ENCODE data around the gene TRAK1. TPM values are rescaled to one million over a fixed set of nuclear protein-coding genes. Genes with fewer than 3 reads are reported as not detected.

Gene TRAK1
- total and polyA plus RNA-seq, 4 donors, result 35.3 to 69.6 (median 51.7) TPM

DNA sequence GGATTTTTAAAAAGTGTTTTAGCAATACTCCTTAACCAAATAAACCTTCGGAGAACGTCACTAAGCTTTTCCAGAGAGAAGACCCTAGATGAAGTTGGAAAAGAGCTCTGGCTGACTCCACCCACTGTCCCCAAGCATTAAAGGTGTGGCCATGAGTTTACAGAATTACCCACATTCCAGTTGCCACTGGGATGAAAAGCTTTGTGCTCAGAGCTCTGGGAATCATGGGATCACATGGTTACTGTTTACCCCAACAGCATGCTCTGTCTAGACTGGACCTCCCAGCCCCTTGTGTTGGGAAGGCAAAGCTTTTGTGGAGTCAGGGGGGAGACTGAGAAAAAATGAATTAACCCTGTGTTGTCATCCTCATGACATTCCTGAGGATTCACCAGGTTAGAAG lies 119.6 kb downstream of the TRAK1 start:
- DNase-seq (ENCODE audit: low read depth in 4 of 6, low spot score in 6 of 6), result no peak
- no peak overlapping the region for H3K27ac ChIP-seq (ENCODE audit: low read depth, low read length)
- H3K4me1 ChIP-seq (ENCODE audit: control insufficient read depth, insufficient read depth, low read length), result peaks cover 3% of the 10 kb centered on the region
- no peak overlapping the region for H3K4me3 ChIP-seq (ENCODE audit: low read depth, low read length)
- no CpG with 5 or more reads among the region's 2 CpGs for WGBS (ENCODE audit: insufficient coverage)
- H3K9me3 ChIP-seq (ENCODE audit: control insufficient read depth, insufficient read depth, low read length), result no peaks in the 10 kb centered on the region
- no peaks in the 10 kb centered on the region for H3K27me3 ChIP-seq (ENCODE audit: control insufficient read depth, insufficient read depth, low read length)
- peaks cover 31% of the 10 kb centered on the region for H3K36me3 ChIP-seq (ENCODE audit: control insufficient read depth, insufficient read depth, low read length)

DNA sequence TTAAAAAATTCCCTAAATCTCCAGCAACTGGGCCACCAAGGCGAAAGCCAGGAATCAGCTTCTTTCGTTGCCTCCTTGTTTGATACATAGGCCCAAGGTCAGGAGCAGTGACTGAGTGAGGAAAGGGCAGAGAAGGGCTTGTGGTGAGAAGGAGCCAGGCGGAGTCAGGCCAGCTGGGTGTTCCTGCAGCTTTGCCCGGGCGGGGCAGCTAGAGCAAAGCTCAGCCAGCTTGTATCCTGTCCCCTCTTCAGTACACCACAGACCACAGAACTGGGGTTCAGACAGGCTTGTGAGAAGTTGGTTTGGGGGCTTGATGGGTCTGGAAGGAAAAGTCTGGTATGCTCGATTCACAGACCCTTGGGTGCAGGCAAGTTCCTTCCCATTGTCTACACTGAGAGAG lies 122.3 kb downstream of the TRAK1 start:
- no peaks in the 10 kb centered on the region for H3K27me3 ChIP-seq (ENCODE audit: control insufficient read depth, insufficient read depth, low read length)
- H3K36me3 ChIP-seq (ENCODE audit: control insufficient read depth, insufficient read depth, low read length), result peaks cover 35% of the 10 kb centered on the region
- H3K4me3 ChIP-seq (ENCODE audit: low read depth, low read length), result no peak overlapping the region
- no peak for DNase-seq (ENCODE audit: low read depth in 4 of 6, low spot score in 6 of 6)
- WGBS (ENCODE audit: insufficient coverage), result 100% methylated on average over 1 of the region's 6 CpGs
- H3K4me1 ChIP-seq (ENCODE audit: control insufficient read depth, insufficient read depth, low read length), result peaks cover 3% of the 10 kb centered on the region
- H3K9me3 ChIP-seq (ENCODE audit: control insufficient read depth, insufficient read depth, low read length), result no peaks in the 10 kb centered on the region
- no peak overlapping the region for H3K27ac ChIP-seq (ENCODE audit: low read depth, low read length)

DNA sequence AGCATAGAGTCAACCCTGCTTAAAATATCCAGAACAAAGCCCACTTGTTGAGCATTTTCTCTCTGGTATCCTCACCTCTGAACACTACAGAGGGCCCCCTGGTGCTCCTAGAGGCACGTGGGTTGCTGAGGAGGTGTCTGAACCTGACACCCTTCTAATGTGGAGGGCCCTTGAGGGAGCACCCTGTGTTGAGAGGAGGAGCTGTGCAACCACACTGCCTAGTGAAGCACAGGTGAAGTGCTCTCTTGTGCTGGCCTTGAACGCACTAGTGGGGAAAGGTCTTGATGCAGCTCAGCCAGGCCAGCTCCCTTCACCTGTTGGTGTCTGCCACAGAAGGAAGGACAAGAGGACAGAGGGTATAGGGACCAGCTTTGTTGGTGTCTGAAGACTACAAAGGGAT lies 122.9 kb downstream of the TRAK1 start:
- Histone ChIP-seq H3K27ac (ENCODE audit: low read depth, low read length) (no peak overlapping the region), H3K4me3 (ENCODE audit: low read depth, low read length) (no peak overlapping the region), H3K27me3 (ENCODE audit: control insufficient read depth, insufficient read depth, low read length) (no peaks in the 10 kb centered on the region), H3K36me3 (ENCODE audit: control insufficient read depth, insufficient read depth, low read length) (peaks cover 29% of the 10 kb centered on the region), H3K4me1 (ENCODE audit: control insufficient read depth, insufficient read depth, low read length) (peaks cover 3% of the 10 kb centered on the region), H3K9me3 (ENCODE audit: control insufficient read depth, insufficient read depth, low read length) (no peaks in the 10 kb centered on the region)
- WGBS (ENCODE audit: insufficient coverage), result 83% methylated on average over 1 of the region's 2 CpGs
- DNase-seq (ENCODE audit: low read depth in 4 of 6, low spot score in 6 of 6), result no peak

DNA sequence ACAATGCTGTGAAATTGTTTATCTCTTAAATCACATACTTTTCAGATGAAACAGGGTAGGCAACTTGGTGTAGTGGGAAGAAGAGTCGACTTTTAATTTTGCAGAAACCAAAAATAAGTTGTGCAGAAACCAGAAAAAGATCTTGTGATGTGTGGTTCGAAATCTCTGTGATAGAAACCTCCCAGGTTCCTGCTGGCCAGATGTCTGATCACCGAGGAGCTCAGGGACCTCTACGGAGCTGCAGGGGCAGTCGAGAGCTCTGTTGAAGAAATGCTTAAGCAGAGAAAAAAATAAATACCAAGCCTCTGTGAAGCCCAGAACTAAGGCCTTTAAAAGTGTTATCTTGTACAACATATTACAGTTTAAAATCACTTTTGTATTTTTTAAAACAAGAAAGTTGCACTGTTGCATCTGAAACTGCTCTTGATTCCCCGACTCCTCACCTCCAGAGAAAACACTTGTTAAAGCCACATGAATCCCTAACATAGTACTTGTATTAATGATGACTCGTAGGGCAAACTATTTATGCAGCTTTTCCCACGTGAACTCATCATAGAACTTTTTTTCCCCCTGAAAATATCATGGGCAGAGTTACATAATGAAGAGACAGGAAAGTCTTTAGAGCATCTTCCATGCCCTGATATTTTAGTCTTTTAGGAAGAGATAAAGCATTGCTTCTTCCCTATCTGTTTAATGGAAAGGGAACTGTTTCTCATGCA lies 123.6 kb downstream of the TRAK1 start:
- WGBS (ENCODE audit: insufficient coverage), result 68% methylated on average over 2 of the region's 8 CpGs
- no peak overlapping the region for H3K4me3 ChIP-seq (ENCODE audit: low read depth, low read length)
- no peak overlapping the region for H3K27ac ChIP-seq (ENCODE audit: low read depth, low read length)
- no peaks in the 10 kb centered on the region for H3K9me3 ChIP-seq (ENCODE audit: control insufficient read depth, insufficient read depth, low read length)
- H3K4me1 ChIP-seq (ENCODE audit: control insufficient read depth, insufficient read depth, low read length), result peaks cover 3% of the 10 kb centered on the region
- DNase-seq (ENCODE audit: low read depth in 4 of 6, low spot score in 6 of 6), result no peak
- H3K27me3 ChIP-seq (ENCODE audit: control insufficient read depth, insufficient read depth, low read length), result no peaks in the 10 kb centered on the region
- H3K36me3 ChIP-seq (ENCODE audit: control insufficient read depth, insufficient read depth, low read length), result peaks cover 25% of the 10 kb centered on the region

DNA sequence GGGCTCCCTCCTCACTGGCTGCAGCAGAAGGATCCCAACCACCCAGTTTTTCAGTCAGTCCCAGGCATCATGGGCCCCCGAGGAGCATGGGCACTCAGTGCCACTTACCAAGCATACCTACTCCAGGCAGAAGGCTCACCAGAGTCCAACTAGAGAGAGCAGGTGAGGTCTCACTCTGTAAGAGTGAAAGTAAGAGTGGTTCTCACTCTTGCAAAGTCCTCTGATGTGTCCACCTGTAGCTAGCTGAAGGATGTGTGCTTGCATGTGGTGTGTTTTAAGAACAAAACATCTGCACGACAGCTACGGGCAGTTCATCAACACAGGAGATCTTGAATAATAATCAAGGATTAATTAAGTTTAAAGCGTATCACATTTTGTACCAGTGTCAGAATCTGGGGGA lies 125.1 kb downstream of the TRAK1 start:
- no peaks in the 10 kb centered on the region for H3K9me3 ChIP-seq (ENCODE audit: control insufficient read depth, insufficient read depth, low read length)
- WGBS (ENCODE audit: insufficient coverage), result no CpG with 5 or more reads among the region's 4 CpGs
- H3K36me3 ChIP-seq (ENCODE audit: control insufficient read depth, insufficient read depth, low read length), result peaks cover 27% of the 10 kb centered on the region
- no peaks in the 10 kb centered on the region for H3K27me3 ChIP-seq (ENCODE audit: control insufficient read depth, insufficient read depth, low read length)
- H3K4me1 ChIP-seq (ENCODE audit: control insufficient read depth, insufficient read depth, low read length), result peaks cover 15% of the 10 kb centered on the region
- no peak overlapping the region for H3K4me3 ChIP-seq (ENCODE audit: low read depth, low read length)
- no peak overlapping the region for H3K27ac ChIP-seq (ENCODE audit: low read depth, low read length)
- DNase-seq (ENCODE audit: low read depth in 4 of 6, low spot score in 6 of 6), result no peak

DNA sequence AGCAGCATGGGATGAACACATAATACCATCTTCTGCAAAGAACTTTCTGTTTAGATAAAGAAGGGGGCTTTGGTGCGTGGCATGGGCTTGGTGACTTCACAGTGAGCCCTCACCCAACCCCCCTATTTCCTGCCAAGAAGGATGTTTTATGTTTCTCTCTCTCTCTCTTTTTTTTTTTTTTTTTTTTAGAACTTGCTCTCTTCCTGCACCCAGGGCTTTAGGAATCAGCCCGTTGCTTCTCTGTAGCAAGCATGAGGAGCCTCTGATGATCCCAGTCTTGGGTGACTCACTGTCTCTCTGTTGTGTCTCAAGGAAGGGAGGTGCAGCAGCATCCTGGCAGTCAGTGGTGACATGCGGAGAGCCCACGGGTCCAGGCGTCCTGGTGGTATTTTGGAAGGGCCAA lies 125.8 kb downstream of the TRAK1 start:
- Histone ChIP-seq H3K27me3 (ENCODE audit: control insufficient read depth, insufficient read depth, low read length) (no peaks in the 10 kb centered on the region), H3K9me3 (ENCODE audit: control insufficient read depth, insufficient read depth, low read length) (no peaks in the 10 kb centered on the region), H3K27ac (ENCODE audit: low read depth, low read length) (no peak overlapping the region), H3K36me3 (ENCODE audit: control insufficient read depth, insufficient read depth, low read length) (peaks cover 30% of the 10 kb centered on the region), H3K4me3 (ENCODE audit: low read depth, low read length) (no peak overlapping the region), H3K4me1 (ENCODE audit: control insufficient read depth, insufficient read depth, low read length) (peaks cover 20% of the 10 kb centered on the region)
- 66% methylated on average over 4 of the region's 5 CpGs for WGBS (ENCODE audit: insufficient coverage)
- no peak for DNase-seq (ENCODE audit: low read depth in 4 of 6, low spot score in 6 of 6)

DNA sequence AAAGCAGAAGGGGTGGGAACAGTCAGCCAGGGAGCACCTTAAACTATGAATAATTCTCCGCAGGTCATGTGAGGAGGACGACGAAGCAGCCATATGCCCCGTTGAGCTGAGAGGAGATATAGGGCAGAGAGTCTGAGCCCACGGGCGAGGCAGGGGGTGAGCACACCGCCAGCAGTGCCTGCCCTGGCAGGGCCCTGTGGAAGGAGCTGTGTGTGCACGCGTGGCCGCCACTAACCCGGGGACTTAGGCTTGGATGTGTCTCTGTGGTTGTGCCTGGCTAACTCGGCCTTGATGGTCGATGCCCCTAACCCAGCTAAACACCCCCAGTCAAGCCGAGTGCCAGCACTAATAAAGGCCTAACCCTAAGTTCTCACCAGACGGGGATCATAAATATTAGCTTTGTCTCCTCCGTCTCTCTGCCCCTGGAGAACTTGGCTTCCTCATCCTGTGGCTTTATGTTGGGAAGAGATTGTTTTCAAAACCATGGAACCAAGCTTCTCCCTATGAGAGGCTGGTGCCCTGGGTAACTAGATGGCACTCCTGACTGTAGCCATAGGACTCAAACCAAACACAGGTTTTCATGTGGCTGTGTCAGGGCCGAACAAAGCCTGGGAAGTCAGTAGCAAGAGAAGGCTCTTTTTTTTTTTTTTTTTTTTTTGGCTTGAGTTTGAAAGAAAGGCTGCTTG lies 129.4 kb downstream of the TRAK1 start:
- Histone ChIP-seq H3K9me3 (ENCODE audit: control insufficient read depth, insufficient read depth, low read length) (no peaks in the 10 kb centered on the region), H3K4me1 (ENCODE audit: control insufficient read depth, insufficient read depth, low read length) (peaks cover 20% of the 10 kb centered on the region), H3K27ac (ENCODE audit: low read depth, low read length) (peak overlapping the region; percentile 16), H3K36me3 (ENCODE audit: control insufficient read depth, insufficient read depth, low read length) (peaks cover 45% of the 10 kb centered on the region), H3K4me3 (ENCODE audit: low read depth, low read length) (no peak overlapping the region), H3K27me3 (ENCODE audit: control insufficient read depth, insufficient read depth, low read length) (no peaks in the 10 kb centered on the region)
- DNase-seq (ENCODE audit: low read depth in 4 of 6, low spot score in 6 of 6), result peak in 5 of 6 donors; percentile 17 to 68 (median 43)
- 83% methylated on average over 11 of the region's 17 CpGs for WGBS (ENCODE audit: insufficient coverage)

DNA sequence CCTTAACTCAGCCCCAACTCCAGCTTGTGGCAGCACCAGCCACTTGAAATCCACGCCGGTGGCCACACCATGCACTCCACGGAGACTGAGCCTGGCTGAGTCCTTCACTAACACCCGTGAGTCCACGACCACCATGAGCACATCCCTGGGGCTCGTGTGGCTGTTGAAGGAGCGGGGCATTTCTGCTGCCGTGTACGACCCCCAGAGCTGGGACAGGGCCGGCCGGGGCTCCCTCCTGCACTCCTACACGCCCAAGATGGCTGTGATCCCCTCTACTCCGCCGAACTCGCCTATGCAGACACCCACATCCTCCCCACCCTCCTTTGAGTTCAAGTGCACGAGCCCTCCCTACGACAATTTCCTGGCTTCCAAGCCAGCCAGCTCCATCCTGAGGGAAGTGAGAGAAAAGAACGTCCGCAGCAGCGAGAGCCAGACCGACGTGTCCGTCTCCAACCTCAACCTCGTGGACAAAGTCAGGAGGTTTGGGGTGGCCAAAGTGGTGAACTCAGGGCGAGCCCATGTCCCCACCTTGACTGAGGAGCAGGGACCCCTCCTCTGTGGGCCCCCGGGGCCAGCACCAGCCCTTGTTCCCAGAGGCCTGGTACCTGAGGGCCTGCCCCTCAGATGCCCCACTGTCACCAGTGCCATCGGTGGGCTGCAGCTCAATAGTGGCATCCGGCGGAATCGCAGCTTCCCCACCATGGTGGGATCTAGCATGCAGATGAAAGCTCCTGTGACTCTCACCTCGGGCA lies 132.0 kb downstream of the TRAK1 start:
- no peak for DNase-seq (ENCODE audit: low read depth in 4 of 6, low spot score in 6 of 6)
- WGBS (ENCODE audit: insufficient coverage), result 96% methylated on average over 27 of the region's 31 CpGs

DNA sequence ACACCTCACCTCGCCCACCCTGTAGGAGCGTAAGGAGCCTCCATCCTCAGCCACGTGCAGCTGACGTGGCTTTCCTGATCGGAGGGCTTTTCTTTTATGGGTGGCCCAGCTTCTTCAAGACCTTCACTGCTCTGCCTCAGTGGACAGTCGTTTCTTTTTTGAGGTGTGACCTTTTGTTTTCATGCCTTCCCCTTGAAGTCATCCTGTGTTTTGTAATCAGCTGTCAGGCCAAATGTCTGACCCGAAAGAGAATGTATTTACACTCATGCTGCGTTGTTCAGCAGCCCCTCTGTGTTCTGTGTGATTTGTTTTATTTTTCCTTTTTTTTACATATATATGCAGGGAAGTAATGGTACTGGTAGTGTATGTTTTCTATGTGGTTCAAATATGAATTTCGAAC lies 133.0 kb downstream of the TRAK1 start:
- Histone ChIP-seq H3K9me3 (ENCODE audit: control insufficient read depth, insufficient read depth, low read length) (no peaks in the 10 kb centered on the region), H3K4me3 (ENCODE audit: low read depth, low read length) (no peak overlapping the region), H3K36me3 (ENCODE audit: control insufficient read depth, insufficient read depth, low read length) (peaks cover 41% of the 10 kb centered on the region), H3K27ac (ENCODE audit: low read depth, low read length) (no peak overlapping the region), H3K27me3 (ENCODE audit: control insufficient read depth, insufficient read depth, low read length) (no peaks in the 10 kb centered on the region), H3K4me1 (ENCODE audit: control insufficient read depth, insufficient read depth, low read length) (peaks cover 20% of the 10 kb centered on the region)
- WGBS (ENCODE audit: insufficient coverage), result 84% methylated on average over 4 of the region's 9 CpGs
- DNase-seq (ENCODE audit: low read depth in 4 of 6, low spot score in 6 of 6), result no peak

More for the DNA sequence above, 132.0 kb downstream of the TRAK1 start:
- H3K36me3 ChIP-seq (ENCODE audit: control insufficient read depth, insufficient read depth, low read length), result peaks cover 41% of the 10 kb centered on the region
- no peak overlapping the region for H3K27ac ChIP-seq (ENCODE audit: low read depth, low read length)
- no peak overlapping the region for H3K4me3 ChIP-seq (ENCODE audit: low read depth, low read length)
- peaks cover 20% of the 10 kb centered on the region for H3K4me1 ChIP-seq (ENCODE audit: control insufficient read depth, insufficient read depth, low read length)
- H3K9me3 ChIP-seq (ENCODE audit: control insufficient read depth, insufficient read depth, low read length), result no peaks in the 10 kb centered on the region
- H3K27me3 ChIP-seq (ENCODE audit: control insufficient read depth, insufficient read depth, low read length), result no peaks in the 10 kb centered on the region

Data from spinal cord (tissue), 10 donors.